Colonic mucosa (tissue), 4 donors: Measurements from ENCODE around the gene ATP6V1A. TPM values are rescaled to one million over a fixed set of nuclear protein-coding genes. Genes with fewer than 3 reads are reported as not detected.

Experiments used
- DNase-seq: peaks from one replicate; pipeline ENCODE4 v3.0.0-alpha.2; 2020
- H3K27ac ChIP-seq: fragments of 200-600 bp; one replicate; pipeline ENCODE4 v1.8.0; 2021
- H3K27me3 ChIP-seq: fragments of 200-600 bp; one replicate; pipeline ENCODE4 v1.8.0; 2021
- H3K36me3 ChIP-seq: fragments of 200-600 bp; one replicate; pipeline ENCODE4 v1.8.0; 2021
- H3K4me1 ChIP-seq: fragments of 200-600 bp; one replicate; pipeline ENCODE4 v1.8.0; 2021; ENCODE audit warnings: mild to moderate bottlenecking
- H3K4me3 ChIP-seq: fragments of 200-600 bp; one replicate; pipeline ENCODE4 v1.8.0; 2021
- H3K9ac ChIP-seq, 2 donors: one replicate each; pipeline ENCODE4 v1.7.0; 2013; ENCODE audit warnings: control low read depth in 2 of 2, low read depth in 2 of 2, low read length in 2 of 2
- H3K9me3 ChIP-seq: fragments of 200-600 bp; one replicate; pipeline ENCODE4 v1.8.0; 2021
- intact Hi-C: fragments of 100-400 bp; cut with DNase I; formaldehyde crosslinking; loops from one replicate; pipeline ENCODE4 v1.14.1; 2022
- total RNA-seq, 2 donors: library from RNA; stranded (reverse); fragmentation: NEBNext Ultra II Directional in 1 of 2; extraction: Animal tissue kit (Norgen Biotek cat#: 25700) in 1 of 2; gene quantifications; one replicate each; pipeline ENCODE4 v1.2.1, GENCODE V29; 2021
- TF ChIP-seq, protein P1 (sequence below): fragments of 200-600 bp; IDR thresholded peaks from one replicate; pipeline ENCODE4 v1.8.0; 2022; ENCODE audit warnings: antibody characterized with exemption, mild to moderate bottlenecking
- donor health status: healthy.
- donor health status: DM: no; HTN: no; CAD: no.
- donor health status: DM: no; HTN: no; CAD: no.

The ATP6V1A gene
- total RNA-seq, 2 donors from 2014 or later, result 79.1 to 93.4 TPM

DNA sequence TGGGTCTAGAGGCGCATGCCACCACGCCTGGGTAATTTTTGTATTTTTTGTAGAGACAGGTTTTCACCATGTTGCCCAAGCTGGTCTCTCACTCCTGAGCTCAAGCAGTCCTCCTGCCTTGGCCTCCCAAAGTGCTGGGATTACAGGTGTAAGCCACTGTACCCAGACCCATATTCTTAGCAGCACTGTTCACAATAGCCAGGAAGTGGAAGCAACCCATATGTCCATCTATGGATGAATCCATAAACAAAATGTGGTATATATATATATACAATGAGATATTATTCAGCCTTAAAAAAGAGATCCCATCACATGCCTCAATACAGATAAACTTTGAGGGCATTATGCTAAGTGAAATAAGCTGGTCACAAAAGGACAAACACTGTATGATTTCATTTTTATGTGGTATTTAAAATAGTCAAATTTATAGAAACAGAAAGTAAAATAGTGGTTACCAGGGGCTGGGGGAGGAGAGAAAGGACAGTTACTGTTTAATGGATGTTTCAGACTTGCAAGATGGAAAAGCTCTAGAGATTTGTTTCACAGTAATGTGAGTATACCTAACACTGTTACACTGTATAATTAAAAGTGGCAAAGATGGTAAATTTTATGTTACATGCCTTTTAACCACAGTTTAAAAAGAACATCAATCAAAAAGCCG is 56.1 kb downstream of the ATP6V1A start:
- no peaks in the 10 kb centered on the region for H3K9me3 ChIP-seq
- H3K9ac ChIP-seq, result no peak overlapping the region
- no peaks in the 10 kb centered on the region for H3K27me3 ChIP-seq
- no peaks in the 10 kb centered on the region for H3K36me3 ChIP-seq
- intact Hi-C loops, result no loop called here
- no peak overlapping the region for H3K4me3 ChIP-seq
- no peak overlapping the region for H3K27ac ChIP-seq
- DNase-seq, result no peak
- no peaks in the 10 kb centered on the region for H3K4me1 ChIP-seq
- TF ChIP-seq, protein P1, sequence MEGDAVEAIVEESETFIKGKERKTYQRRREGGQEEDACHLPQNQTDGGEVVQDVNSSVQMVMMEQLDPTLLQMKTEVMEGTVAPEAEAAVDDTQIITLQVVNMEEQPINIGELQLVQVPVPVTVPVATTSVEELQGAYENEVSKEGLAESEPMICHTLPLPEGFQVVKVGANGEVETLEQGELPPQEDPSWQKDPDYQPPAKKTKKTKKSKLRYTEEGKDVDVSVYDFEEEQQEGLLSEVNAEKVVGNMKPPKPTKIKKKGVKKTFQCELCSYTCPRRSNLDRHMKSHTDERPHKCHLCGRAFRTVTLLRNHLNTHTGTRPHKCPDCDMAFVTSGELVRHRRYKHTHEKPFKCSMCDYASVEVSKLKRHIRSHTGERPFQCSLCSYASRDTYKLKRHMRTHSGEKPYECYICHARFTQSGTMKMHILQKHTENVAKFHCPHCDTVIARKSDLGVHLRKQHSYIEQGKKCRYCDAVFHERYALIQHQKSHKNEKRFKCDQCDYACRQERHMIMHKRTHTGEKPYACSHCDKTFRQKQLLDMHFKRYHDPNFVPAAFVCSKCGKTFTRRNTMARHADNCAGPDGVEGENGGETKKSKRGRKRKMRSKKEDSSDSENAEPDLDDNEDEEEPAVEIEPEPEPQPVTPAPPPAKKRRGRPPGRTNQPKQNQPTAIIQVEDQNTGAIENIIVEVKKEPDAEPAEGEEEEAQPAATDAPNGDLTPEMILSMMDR, result no peak

DNA sequence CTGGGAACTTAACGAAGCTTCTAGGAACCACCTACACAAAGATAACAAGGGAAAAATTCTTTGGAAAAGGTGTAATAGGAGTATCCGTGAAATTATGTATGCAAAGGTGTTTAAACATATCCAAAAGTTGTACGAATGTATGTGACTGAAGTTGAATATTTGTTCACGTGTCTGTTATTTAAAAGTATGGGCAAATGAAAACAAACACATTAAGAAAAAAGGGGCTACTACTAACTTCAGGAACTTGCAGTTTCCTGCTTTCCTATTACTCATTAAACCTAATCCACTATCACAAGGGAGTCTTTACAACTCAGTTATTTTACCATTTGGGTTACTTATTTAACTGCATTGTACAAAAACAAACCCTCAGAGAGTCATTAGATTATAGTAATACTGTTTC is 57.8 kb downstream of the ATP6V1A start:
- Histone ChIP-seq H3K27me3 (no peaks in the 10 kb centered on the region), H3K27ac (no peak overlapping the region), H3K4me1 (no peaks in the 10 kb centered on the region), H3K9ac (no peak overlapping the region), H3K9me3 (no peaks in the 10 kb centered on the region), H3K36me3 (peaks cover 2% of the 10 kb centered on the region), H3K4me3 (no peak overlapping the region)
- TF ChIP-seq, protein P1, result no peak
- intact Hi-C loops, result no loop called here
- DNase-seq, result no peak

DNA sequence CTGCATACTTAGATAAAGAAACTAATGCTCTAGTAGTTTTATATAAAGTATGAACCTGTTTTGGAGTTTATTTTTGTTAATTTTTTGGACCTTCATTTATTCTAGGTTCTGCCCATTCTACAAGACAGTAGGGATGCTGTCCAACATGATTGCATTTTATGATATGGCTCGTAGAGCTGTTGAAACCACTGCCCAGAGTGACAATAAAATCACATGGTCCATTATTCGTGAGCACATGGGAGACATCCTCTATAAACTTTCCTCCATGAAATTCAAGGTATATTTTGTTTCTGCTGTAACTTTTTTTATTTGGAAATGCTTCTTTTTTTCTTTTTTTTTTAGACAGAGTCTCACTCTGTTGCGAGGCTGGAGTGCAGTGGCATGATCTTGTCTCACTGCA is 58.4 kb downstream of the ATP6V1A start:
- TF ChIP-seq, protein P1, result no peak
- H3K4me1 ChIP-seq, result no peaks in the 10 kb centered on the region
- DNase-seq, result no peak
- H3K9ac ChIP-seq, result no peak overlapping the region
- H3K27me3 ChIP-seq, result no peaks in the 10 kb centered on the region
- no peak overlapping the region for H3K4me3 ChIP-seq
- H3K36me3 ChIP-seq, result peaks cover 4% of the 10 kb centered on the region
- intact Hi-C loops, result no loop called here
- no peak overlapping the region for H3K27ac ChIP-seq
- H3K9me3 ChIP-seq, result no peaks in the 10 kb centered on the region

DNA sequence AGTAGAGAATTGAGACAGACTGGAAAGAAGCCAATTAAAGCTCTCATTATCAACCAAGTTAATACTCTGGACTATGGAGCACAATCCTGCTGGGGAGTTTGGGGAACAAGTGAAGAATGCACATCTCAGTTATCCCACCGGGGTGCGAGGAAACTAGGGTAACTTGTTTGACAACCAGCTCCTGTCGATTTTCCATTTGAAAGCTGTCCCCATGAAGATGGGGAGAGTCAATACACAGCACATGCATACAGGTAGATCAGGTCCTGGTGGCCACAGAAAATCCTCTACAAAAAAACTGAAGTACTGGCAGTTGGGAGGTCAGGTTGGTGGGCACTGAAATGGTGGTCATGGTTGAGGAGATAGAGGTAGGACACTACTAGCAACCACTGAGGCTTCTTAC is 66.0 kb downstream of the ATP6V1A start:
- H3K9me3 ChIP-seq, result no peaks in the 10 kb centered on the region
- DNase-seq, result no peak
- TF ChIP-seq, protein P1, result no peak
- H3K27me3 ChIP-seq, result no peaks in the 10 kb centered on the region
- no peaks in the 10 kb centered on the region for H3K4me1 ChIP-seq
- no peak overlapping the region for H3K27ac ChIP-seq
- H3K4me3 ChIP-seq, result no peak overlapping the region
- intact Hi-C loops, result no loop called here
- H3K9ac ChIP-seq, result no peak overlapping the region
- peaks cover 4% of the 10 kb centered on the region for H3K36me3 ChIP-seq

DNA sequence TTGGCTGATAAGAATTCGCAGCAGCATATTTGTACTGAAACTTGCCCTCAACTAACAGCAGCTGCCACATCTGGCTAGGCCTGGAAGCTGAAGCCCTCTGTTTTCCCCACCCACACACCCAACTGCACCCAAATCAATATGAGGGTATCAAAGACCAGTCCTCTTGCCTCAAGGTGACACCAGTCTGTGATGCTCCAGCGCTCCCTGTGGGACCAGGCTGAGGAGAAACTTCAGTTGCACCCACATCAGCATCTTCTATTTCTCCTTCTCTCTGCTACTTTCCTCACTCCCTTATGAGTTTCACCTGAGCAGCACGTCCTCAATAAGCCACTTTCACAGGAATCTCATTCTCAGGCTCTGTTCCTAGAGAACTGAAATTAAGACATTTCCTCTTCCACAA is 73.0 kb downstream of the ATP6V1A start:
- TF ChIP-seq, protein P1, result no peak
- intact Hi-C loops, result no loop called here
- DNase-seq, result no peak
- Histone ChIP-seq H3K4me1 (no peaks in the 10 kb centered on the region), H3K9ac (no peak overlapping the region), H3K27ac (no peak overlapping the region), H3K9me3 (no peaks in the 10 kb centered on the region), H3K4me3 (no peak overlapping the region), H3K36me3 (no peaks in the 10 kb centered on the region), H3K27me3 (no peaks in the 10 kb centered on the region)
